ENCODE results near the gene ATP11C. TPM values are rescaled to one million over a fixed set of nuclear protein-coding genes. Genes with fewer than 3 reads are reported as not detected.

ATP11C gene
- total RNA-seq, 1 donor from 2014 or later: 48.5 TPM

GRCh38 chrX:139949703-139950102 lies 16.9 kb upstream of the ATP11C start:
- no peak for DNase-seq (ENCODE audit: low spot score)
- no peaks in the 10 kb centered on the region for H3K4me1 Mint-ChIP-seq (ENCODE audit: unreplicated experiment)
- H3K36me3 Mint-ChIP-seq (ENCODE audit: low read depth, unreplicated experiment): no peaks in the 10 kb centered on the region

DNA sequence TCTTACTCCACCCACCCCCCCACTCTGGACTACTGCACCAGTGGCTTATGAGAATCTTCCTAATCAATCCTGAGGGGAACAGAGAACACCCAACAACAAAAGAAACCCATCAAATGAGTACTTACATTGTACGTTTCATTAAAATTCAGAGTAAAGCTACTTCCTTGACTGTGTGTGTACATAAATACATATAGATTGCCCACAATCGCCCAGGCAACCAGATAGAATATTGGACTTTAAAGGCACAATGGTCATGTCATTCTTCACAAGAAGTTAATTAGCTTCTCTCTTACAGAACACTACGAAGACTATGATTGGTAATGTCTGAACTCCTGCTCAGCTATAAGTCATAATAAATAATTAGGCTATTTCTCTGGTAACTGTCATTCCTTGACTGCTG lies 12.2 kb upstream of the ATP11C start:
- H3K27ac Mint-ChIP-seq (ENCODE audit: unreplicated experiment): no peak overlapping the region
- no peak overlapping the region for H3K4me3 Mint-ChIP-seq (ENCODE audit: unreplicated experiment)
- no peaks in the 10 kb centered on the region for H3K9me3 Mint-ChIP-seq (ENCODE audit: unreplicated experiment)
- TF ChIP-seq, protein P1, sequence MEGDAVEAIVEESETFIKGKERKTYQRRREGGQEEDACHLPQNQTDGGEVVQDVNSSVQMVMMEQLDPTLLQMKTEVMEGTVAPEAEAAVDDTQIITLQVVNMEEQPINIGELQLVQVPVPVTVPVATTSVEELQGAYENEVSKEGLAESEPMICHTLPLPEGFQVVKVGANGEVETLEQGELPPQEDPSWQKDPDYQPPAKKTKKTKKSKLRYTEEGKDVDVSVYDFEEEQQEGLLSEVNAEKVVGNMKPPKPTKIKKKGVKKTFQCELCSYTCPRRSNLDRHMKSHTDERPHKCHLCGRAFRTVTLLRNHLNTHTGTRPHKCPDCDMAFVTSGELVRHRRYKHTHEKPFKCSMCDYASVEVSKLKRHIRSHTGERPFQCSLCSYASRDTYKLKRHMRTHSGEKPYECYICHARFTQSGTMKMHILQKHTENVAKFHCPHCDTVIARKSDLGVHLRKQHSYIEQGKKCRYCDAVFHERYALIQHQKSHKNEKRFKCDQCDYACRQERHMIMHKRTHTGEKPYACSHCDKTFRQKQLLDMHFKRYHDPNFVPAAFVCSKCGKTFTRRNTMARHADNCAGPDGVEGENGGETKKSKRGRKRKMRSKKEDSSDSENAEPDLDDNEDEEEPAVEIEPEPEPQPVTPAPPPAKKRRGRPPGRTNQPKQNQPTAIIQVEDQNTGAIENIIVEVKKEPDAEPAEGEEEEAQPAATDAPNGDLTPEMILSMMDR (IDR thresholded peaks at IDR 0.05; ENCODE audit: unreplicated experiment): no peak
- no peaks in the 10 kb centered on the region for H3K27me3 Mint-ChIP-seq (ENCODE audit: unreplicated experiment)
- H3K4me1 Mint-ChIP-seq (ENCODE audit: unreplicated experiment): no peaks in the 10 kb centered on the region
- no peak for DNase-seq (ENCODE audit: low spot score)
- no peaks in the 10 kb centered on the region for H3K36me3 Mint-ChIP-seq (ENCODE audit: low read depth, unreplicated experiment)

More at GRCh38 chrX:139949703-139950102, 16.9 kb upstream of the ATP11C start:
- Mint-ChIP-seq H3K9me3 (ENCODE audit: unreplicated experiment) (no peaks in the 10 kb centered on the region), H3K27me3 (ENCODE audit: unreplicated experiment) (no peaks in the 10 kb centered on the region), H3K4me3 (ENCODE audit: unreplicated experiment) (no peak overlapping the region), H3K27ac (ENCODE audit: unreplicated experiment) (no peak overlapping the region)
- TF ChIP-seq, protein P1 (IDR thresholded peaks at IDR 0.05; ENCODE audit: unreplicated experiment): no peak

DNA sequence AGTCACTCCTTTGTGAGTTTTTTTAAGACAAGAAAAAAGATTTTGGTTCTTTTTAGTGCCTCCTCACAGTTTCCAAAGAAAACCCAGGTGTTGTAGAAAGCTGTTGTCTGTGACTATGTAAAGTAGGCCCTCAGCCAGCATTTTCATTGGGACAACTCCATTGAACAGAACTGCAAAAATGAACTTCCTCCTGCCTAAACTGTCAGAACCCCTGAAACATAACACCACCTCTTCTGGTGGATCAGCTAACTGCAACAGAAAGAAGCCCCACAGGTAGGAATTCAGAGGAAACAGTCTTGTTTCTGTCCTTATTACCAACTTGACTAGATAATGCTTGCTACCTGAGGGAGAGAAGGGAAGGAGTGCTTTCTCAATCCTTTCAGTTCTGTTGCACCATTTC lies 3.4 kb upstream of the ATP11C start:
- Mint-ChIP-seq H3K4me1 (ENCODE audit: unreplicated experiment) (peaks cover 4% of the 10 kb centered on the region), H3K4me3 (ENCODE audit: unreplicated experiment) (no peak overlapping the region), H3K36me3 (ENCODE audit: low read depth, unreplicated experiment) (no peaks in the 10 kb centered on the region), H3K27ac (ENCODE audit: unreplicated experiment) (no peak overlapping the region), H3K9me3 (ENCODE audit: unreplicated experiment) (no peaks in the 10 kb centered on the region), H3K27me3 (ENCODE audit: unreplicated experiment) (no peaks in the 10 kb centered on the region)
- no peak for DNase-seq (ENCODE audit: low spot score)
- TF ChIP-seq, protein P1 (IDR thresholded peaks at IDR 0.05; ENCODE audit: unreplicated experiment): no peak

GRCh38 chrX:139933904-139934303 lies 1.1 kb upstream of the ATP11C start:
- Mint-ChIP-seq H3K4me3 (ENCODE audit: unreplicated experiment) (peak overlapping the region; percentile 73), H3K9me3 (ENCODE audit: unreplicated experiment) (no peaks in the 10 kb centered on the region), H3K27me3 (ENCODE audit: unreplicated experiment) (no peaks in the 10 kb centered on the region), H3K4me1 (ENCODE audit: unreplicated experiment) (peaks cover 15% of the 10 kb centered on the region), H3K27ac (ENCODE audit: unreplicated experiment) (no peak overlapping the region), H3K36me3 (ENCODE audit: low read depth, unreplicated experiment) (no peaks in the 10 kb centered on the region)
- no peak for DNase-seq (ENCODE audit: low spot score)
- TF ChIP-seq, protein P1 (IDR thresholded peaks at IDR 0.05; ENCODE audit: unreplicated experiment): no peak

DNA sequence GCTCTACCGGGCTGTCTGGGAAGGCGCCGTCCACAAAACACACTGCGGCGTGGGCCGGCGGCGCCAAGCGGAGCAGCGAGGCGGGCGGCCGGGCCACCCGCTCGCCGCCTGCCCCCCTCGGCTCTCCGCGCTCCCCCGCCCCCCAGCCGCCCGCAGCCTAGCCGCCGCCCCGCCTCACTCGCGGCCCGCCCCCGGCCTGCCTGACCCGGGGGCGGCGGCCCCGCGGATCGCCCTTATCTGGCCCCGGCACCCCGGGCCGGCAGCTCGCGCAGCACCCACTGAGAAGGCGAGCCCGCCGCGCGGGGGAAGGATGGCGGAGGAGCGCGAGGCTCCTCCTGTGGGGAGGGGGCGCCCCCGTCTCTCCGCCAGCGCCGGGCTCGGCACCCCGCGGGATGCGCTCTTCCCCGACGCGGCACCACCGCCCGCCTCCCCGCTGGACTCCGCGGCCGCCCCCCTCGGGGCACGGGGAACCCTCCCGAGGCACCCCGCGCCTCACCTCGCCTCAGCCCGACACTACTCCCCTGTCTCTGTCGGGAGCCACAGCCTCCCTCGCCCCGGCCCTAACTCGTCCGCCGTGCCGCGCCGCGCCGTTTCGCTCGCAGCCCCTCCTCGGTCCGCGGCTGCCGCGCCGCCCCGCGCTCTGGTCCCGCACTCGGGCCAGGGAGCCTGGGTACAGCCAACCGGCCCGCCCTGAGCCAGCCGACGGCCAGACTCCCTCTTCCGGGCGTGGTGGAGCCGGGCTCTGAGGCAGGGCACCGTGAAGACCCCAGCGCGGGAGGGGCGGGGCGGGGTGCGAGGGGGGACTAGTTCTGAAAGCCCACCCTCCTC lies 566 bp downstream of the ATP11C start:
- TF ChIP-seq, protein P1 (IDR thresholded peaks at IDR 0.05; ENCODE audit: unreplicated experiment): no peak
- DNase-seq (ENCODE audit: low spot score): peak; percentile 49
- Mint-ChIP-seq H3K4me1 (ENCODE audit: unreplicated experiment) (peaks cover 15% of the 10 kb centered on the region), H3K36me3 (ENCODE audit: low read depth, unreplicated experiment) (no peaks in the 10 kb centered on the region), H3K27ac (ENCODE audit: unreplicated experiment) (no peak overlapping the region), H3K9me3 (ENCODE audit: unreplicated experiment) (no peaks in the 10 kb centered on the region), H3K27me3 (ENCODE audit: unreplicated experiment) (no peaks in the 10 kb centered on the region), H3K4me3 (ENCODE audit: unreplicated experiment) (peak overlapping the region; percentile 92)
